GM04503 (cell line): Measurements from ENCODE around the gene ELAVL3.
"Not testable (repeated sequence)": the region's sequence is repeated elsewhere in the genome, so short reads cannot be mapped to it uniquely, and the experiment has no call there.

Source experiments
- DNase-seq: peaks from one replicate; pipeline ENCODE4 v3.0.0-alpha.2; 2012; ENCODE audit warnings: low read depth

ELAVL3 gene

GRCh38 chr19:11406703-11407236 lies 74.1 kb downstream of the ELAVL3 start:
- DNase-seq = not testable (repeated sequence)

- DNase-seq = no peak
Observed at GRCh38 chr19:11405846-11406643, 74.8 kb downstream of the ELAVL3 start.

- no peak for DNase-seq
Observed at GRCh38 chr19:11404588-11405222, 76.1 kb downstream of the ELAVL3 start.

- DNase-seq = no peak
Observed at GRCh38 chr19:11401808-11402543, 78.9 kb downstream of the ELAVL3 start.
